Ascending aorta (tissue), 2 donors: ENCODE data around the gene ERMAP. TPM values are rescaled to one million over a fixed set of nuclear protein-coding genes. Genes with fewer than 3 reads are reported as not detected.

Experiments used
- DNase-seq, 2 donors: peaks; one replicate each; pipeline ENCODE4 v3.0.0-alpha.2; 2019; ENCODE audit warnings: low spot score in 2 of 2
- H3K27ac ChIP-seq, 2 donors: fragments of 200-600 bp; sonication (generic); one replicate each; pipeline ENCODE4 v1.5.1; 2016 to 2017; ENCODE audit warnings: mild to moderate bottlenecking in 1 of 2
- H3K27me3 ChIP-seq: fragments of 200-600 bp; sonication (generic); one replicate; pipeline ENCODE4 v1.5.1; 2017
- H3K36me3 ChIP-seq, 2 donors: fragments of 200-600 bp; sonication (generic); one replicate each; pipeline ENCODE4 v1.5.1; 2016
- H3K4me1 ChIP-seq, 2 donors: fragments of 200-600 bp; sonication (generic); one replicate each; pipeline ENCODE4 v1.5.1; 2016 to 2017; ENCODE audit warnings: mild to moderate bottlenecking in 1 of 2
- H3K4me3 ChIP-seq, 2 donors: fragments of 200-600 bp; sonication (generic); one replicate each; pipeline ENCODE4 v1.5.1; 2016 to 2017; ENCODE audit warnings: mild to moderate bottlenecking in 1 of 2
- H3K9me3 ChIP-seq, 2 donors: fragments of 200-600 bp; sonication (generic); one replicate each; pipeline ENCODE4 v1.5.1; 2016
- CTCF ChIP-seq, 3 experiments: fragments of 200-600 bp in 2 of 3; fragments of 450-650 bp in 1 of 3; sonication (generic) in 2 of 3; IDR thresholded peaks; one replicate each; pipeline ENCODE4 v1.5.1; 2016 to 2019; ENCODE audit warnings: antibody characterized with exemption in 3 of 3, mild to moderate bottlenecking in 1 of 3, moderate library complexity in 1 of 3
- intact Hi-C: fragments of 100-400 bp; cut with DNase I; formaldehyde crosslinking; loops from one replicate; pipeline ENCODE4 v1.15.1; 2023
- total RNA-seq: library from RNA; depleted of rRNA; stranded (reverse); fragments of >200 nt; gene quantifications from one replicate; pipeline ENCODE4 v1.1.0, GENCODE V29; 2016

ERMAP gene
- 0.11 TPM for total RNA-seq

GRCh38 chr1:42816585-42817439, at the start of gene ERMAP, which contains the start of gene SVBP:
Gene ERMAP, plus strand, starts transcription at chr1:42817122. Its CDS starts 13,327 bp downstream, at chr1:42830449.
Gene SVBP, minus strand, starts transcription at chr1:42817397. Its CDS starts 853 bp downstream, at chr1:42816544.
- DNase-seq, result peak; percentile 63 to 94
- Histone ChIP-seq H3K9me3 (no peaks in the 10 kb centered on the region), H3K27ac (peak within 1 kb of the TSS; percentile 96 to 99), H3K4me3 (peak within 1 kb of the TSS; percentile 81 to 88), H3K4me1 (peaks cover 4 to 9% of the 10 kb centered on the region in 2 donors), H3K27me3 (no peaks in the 10 kb centered on the region), H3K36me3 (no peaks in the 10 kb centered on the region)
- TF ChIP-seq CTCF (IDR thresholded peaks at IDR 0.05), result no peak
- intact Hi-C loops, result loop anchor here (1.0 kb wide), 2 partner anchors 29 to 50 kb away; partner anchors contain the start of genes C1orf50, P3H1 and ZNF691

- intact Hi-C loops, result loop anchor here (1.0 to 5.0 kb wide), 9 partner anchors 50 to 435 kb away; partner anchors contain the start of genes CFAP57, EBNA1BP2, ERMAP and PPCS
- Histone ChIP-seq H3K27me3 (no peaks in the 10 kb centered on the region), H3K4me1 (peaks cover 0 to 19% of the 10 kb centered on the region in 2 donors), H3K4me3 (peak overlapping the region; percentile 86 to 88), H3K27ac (peak overlapping the region; percentile 71 to 91), H3K36me3 (no peaks in the 10 kb centered on the region), H3K9me3 (no peaks in the 10 kb centered on the region)
- TF ChIP-seq CTCF (IDR thresholded peaks at IDR 0.05), result peak in 1 of 3 experiments; percentile 8
- no peak for DNase-seq
Measured at GRCh38 chr1:42767510-42768000, 49.4 kb upstream of the ERMAP start.

GRCh38 chr1:42768172-42768571, 48.8 kb upstream of the ERMAP start:
- H3K27ac ChIP-seq, result no peak overlapping the region
- H3K4me3 ChIP-seq, result peak overlapping the region; percentile 86 to 88
- peaks cover 0 to 19% of the 10 kb centered on the region in 2 donors for H3K4me1 ChIP-seq
- no peak for TF ChIP-seq CTCF (IDR thresholded peaks at IDR 0.05)
- H3K9me3 ChIP-seq, result no peaks in the 10 kb centered on the region
- intact Hi-C loops, result loop anchor here (5.0 kb wide), 4 partner anchors 154 to 436 kb away; partner anchors contain the start of genes CFAP57 and EBNA1BP2
- no peak for DNase-seq
- H3K36me3 ChIP-seq, result no peaks in the 10 kb centered on the region
- no peaks in the 10 kb centered on the region for H3K27me3 ChIP-seq

- Histone ChIP-seq H3K27ac (no peak overlapping the region), H3K36me3 (peaks cover 10 to 14% of the 10 kb centered on the region in 2 donors), H3K9me3 (no peaks in the 10 kb centered on the region), H3K27me3 (no peaks in the 10 kb centered on the region), H3K4me1 (peaks cover 0 to 12% of the 10 kb centered on the region in 2 donors), H3K4me3 (no peak overlapping the region)
- intact Hi-C loops, result loop anchor here (5.0 kb wide), 4 partner anchors 152 to 438 kb away; partner anchors contain the start of genes CFAP57 and EBNA1BP2
- no peak for TF ChIP-seq CTCF (IDR thresholded peaks at IDR 0.05)
- DNase-seq, result no peak
Measured at GRCh38 chr1:42769811-42770210, 47.1 kb upstream of the ERMAP start.

- Histone ChIP-seq H3K36me3 (peaks cover 37 to 49% of the 10 kb centered on the region in 2 donors), H3K27me3 (no peaks in the 10 kb centered on the region), H3K9me3 (no peaks in the 10 kb centered on the region), H3K4me3 (no peak overlapping the region), H3K4me1 (no peaks in the 10 kb centered on the region), H3K27ac (no peak overlapping the region)
- no peak for TF ChIP-seq CTCF (IDR thresholded peaks at IDR 0.05)
- no peak for DNase-seq
- intact Hi-C loops, result no loop called here
Measured at GRCh38 chr1:42773420-42773819, 43.5 kb upstream of the ERMAP start.
